ENCODE data around the gene KLHDC7A. TPM values are rescaled to one million over a fixed set of nuclear protein-coding genes. Genes with fewer than 3 reads are reported as not detected.

Gene KLHDC7A
- total RNA-seq, 1 donor = not detected

DNA sequence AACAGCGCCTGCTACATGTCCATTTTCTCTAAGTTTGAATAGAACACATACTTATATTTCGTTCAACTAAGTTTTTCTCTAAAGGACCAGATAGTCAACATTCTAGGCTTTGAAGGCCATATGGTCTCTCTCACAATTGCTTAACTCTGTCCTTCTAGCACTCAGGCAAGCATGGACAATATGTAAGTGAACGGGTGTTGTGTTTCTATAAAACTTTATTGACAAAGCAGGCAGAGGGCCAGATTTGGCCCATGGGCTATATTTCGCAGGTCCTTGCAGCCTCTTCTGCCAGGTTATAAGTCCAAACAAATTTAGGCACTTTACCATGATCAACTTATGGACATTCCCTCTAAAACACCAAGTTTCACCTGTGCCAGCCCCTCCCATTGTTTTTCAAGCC lies 21.1 kb downstream of the KLHDC7A start:
- no peak for DNase-seq (ENCODE audit: low read depth in 2 of 3, low spot score in 2 of 3)

DNA sequence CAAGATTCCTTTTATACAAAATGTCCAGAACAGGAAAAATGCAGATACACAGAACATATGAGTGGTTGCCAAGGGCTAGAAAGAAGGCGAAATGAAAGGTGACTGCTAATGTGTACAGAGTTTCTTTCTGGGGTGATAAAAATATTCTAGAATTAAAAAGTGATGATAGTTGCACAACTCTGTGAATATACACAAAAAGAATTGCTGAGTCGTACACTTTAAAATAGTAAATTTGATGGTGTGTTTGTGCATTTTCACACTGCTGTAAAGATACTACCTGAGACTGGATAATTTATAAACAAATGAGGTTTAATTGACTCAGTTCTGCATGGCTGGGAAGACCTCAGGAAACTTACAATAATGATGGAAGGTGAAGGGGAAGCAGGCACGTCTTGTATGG lies 23.9 kb downstream of the KLHDC7A start:
- DNase-seq (ENCODE audit: low read depth in 2 of 3, low spot score in 2 of 3) = no peak

DNA sequence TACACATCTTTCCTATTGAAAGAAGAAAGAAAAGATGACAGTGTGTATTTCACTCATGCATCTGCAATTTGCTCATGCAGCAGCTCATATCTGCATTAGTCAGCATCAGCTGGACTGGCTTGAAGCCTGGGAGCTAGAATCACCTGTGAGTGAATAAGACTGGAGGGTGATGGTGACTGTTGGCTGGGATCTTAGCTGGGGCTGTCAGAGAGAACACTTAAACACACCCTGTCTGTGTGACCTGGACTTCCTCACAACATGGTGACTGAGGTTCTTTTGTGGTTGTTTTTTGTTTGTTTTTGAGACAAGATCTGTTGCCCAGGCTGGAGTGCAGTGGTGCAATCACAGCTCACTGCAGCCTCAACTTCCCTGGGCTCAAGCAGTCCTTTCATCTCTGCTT lies 24.9 kb downstream of the KLHDC7A start:
- DNase-seq (ENCODE audit: low read depth in 2 of 3, low spot score in 2 of 3) = no peak

DNA sequence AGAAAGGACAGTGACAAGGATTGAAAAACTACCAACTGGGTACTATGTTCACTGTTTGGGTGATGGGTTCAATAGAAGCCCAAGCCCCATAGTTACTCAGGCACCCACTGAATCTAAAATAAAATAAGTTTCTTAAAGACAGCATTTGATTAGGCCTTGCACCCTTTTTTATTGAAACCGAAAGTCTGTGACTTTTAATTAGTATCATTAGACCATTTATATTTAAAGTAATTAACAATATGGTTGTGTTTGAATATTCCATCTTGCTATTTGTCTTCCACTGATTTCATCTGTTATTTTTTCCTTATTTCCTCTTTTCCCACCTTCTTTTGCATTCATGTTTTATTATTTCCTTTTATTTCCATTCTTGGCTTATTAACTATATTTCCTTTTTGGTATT lies 27.4 kb downstream of the KLHDC7A start:
- DNase-seq (ENCODE audit: low read depth in 2 of 3, low spot score in 2 of 3) = no peak

DNA sequence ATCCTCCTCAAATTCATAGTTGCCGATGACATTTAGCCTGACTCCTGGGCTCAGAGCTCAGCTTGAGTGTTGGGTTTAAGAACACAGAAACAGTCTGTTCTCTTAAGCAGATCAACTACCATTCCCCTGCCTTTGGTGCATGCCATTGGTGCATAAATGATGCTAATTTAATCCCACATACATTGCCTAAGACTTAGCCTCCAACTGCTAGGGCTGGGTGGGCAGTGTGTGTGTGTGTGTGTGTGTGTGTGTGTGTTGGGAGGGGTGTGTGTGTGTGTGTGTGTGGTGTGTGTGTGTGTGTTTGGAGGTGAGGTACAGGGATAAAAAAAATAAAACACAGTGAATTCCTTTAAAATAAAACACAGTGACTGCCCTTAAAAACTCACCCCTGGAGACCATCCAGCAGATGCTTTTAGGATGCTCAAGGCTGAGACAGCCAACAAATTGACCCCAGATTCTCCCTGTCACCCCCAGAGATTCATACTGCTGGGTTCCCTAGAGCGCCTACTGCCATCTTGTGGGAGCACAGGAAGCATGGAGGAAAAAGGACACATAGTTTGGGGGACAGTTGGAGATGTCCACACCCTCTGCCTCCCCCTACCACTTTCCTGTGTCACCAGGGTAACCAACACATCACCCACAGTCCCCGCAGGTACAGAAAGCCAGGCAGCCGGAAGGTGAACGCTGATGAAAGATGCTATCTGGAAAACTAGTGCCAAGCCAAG lies 30.6 kb downstream of the KLHDC7A start:
- no peak for DNase-seq (ENCODE audit: low read depth in 2 of 3, low spot score in 2 of 3)

DNA sequence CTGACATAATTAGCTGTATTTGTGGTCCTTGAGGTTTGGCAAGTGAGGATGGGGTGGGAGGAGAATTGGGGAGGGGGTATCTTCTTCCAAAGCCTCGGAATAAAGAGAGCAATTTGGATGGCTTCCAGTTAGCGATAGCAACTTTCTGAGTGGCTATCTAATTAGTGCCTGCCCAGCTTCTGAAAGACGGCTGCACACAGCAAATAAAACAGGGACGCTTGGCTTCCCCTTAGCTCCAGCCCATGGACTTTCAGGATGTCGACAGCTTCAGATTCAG lies 31.1 kb downstream of the KLHDC7A start:
- DNase-seq (ENCODE audit: low read depth in 2 of 3, low spot score in 2 of 3) = no peak

DNA sequence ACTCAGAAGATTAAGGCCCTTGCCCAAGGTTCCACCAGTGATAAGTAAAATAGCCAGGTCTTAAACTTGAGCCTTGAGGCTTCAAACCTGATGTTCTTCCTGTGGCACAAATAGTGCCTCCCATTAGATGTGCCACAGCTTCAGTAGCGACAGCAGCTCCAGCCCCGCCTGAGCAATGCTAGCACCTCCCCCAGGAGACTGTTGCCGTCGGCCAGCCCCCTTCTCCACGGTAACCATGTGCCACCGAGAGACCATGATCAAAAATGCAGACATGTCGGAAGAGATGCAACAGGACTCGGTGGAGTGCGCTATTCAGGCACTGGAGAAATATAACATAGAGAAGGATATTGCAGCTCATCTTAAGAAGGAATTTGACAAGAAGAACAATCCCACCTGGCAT lies 32.2 kb downstream of the KLHDC7A start:
- no peak for DNase-seq (ENCODE audit: low read depth in 2 of 3, low spot score in 2 of 3)

DNA sequence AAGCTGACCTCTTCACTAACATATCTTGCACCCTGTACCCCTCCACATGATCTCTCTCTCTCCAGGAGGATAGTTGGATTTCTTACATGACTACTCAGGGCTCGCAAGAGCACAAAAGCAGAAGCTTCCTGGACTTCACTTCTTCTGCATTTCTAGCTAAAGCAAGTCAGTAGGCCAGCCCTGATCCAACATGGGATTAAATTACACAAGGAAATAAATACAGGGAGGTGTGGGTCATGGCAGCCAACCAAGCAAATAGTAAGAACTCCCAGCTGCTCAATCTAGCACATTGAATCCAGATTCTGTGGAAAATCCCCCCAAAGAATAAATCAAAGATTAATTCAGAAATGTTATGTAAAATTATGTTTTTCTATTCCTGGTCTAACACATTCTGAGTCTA lies 33.3 kb downstream of the KLHDC7A start:
- DNase-seq (ENCODE audit: low read depth in 2 of 3, low spot score in 2 of 3) = no peak

DNA sequence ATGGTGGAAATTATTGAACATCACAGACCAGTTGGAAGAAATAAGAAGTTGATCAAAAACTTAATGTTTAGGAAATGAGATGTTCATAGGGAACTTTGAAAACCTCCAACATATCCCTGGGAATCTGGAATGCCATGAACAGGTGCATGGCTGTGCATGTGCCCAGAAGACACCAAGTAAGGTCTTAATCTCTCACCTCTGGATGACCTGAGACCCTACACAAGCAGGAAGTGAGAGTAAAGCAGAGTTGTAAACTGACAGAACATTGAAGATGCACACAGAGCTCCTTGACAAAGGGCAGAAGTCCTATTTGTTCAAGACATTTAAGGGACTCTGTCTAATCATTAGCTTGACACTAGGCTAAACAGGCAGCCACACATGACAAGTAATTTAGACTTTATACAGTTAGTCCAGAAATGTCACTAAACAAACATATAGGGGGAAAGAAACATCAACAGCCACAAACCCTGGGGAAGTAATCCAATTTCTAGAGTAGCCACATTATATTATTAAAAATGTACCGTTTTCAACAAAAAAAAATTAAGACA lies 34.5 kb downstream of the KLHDC7A start:
- no peak for DNase-seq (ENCODE audit: low read depth in 2 of 3, low spot score in 2 of 3)

DNA sequence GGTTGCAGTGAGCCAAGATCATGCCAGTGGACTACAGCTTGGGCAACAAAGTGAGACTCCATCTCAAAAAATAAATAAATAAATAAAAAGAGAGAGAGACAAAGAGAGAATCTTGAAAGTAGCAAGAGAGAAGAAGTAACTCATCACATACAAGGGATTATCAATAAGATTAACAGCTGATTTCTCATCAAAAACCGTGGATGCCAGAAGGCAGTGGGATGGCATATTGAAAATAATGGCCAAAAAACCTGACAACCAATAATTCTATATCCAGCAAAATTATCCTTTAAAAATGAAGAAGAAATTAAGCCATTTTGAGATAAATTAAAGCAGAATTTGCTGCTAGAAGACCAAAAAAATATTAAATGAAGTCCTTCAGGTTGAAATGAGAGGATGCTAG lies 35.7 kb downstream of the KLHDC7A start:
- peak in 1 of 3 donors; percentile 5 for DNase-seq (ENCODE audit: low read depth in 2 of 3, low spot score in 2 of 3)

DNA sequence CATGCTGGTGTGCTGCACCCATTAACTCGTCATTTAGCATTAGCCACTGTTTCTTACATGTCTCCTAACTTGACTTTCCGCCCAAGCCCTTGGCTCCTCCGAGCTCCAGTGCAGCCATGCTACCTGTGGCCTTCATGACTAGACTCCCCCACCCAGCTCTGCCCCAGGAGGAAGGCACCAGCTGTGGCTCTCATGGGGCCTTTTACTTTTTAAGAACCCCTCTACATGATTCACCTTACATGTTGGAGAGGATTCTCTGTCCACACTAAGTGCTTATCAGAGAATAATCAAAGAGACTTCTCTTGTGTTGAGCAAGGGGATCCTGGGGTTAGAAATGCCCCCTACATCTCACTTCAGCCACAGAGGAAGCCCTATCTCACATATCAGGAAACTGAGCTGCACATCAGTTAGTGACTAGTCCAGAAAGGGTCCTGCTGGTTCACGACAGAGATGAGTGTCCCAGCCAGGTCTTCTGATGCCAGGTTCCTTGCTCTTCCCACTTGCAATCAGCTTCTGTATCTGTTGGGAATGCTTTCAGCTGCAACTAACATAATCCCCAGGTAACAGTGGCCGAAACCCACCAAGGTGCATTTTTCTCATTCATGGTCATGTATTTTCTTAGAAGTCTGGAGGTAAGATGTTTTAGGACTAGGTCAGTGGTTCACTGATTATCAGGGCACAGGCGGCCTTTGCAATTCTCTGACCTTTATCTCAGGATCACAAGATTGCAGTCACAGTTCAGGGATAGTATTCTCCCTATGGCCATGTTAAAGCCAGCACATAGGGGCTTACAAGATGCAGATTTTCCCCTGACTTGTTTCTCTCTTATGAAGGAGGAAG lies 45.9 kb downstream of the KLHDC7A start:
- DNase-seq (ENCODE audit: low read depth in 2 of 3, low spot score in 2 of 3) = no peak

DNA sequence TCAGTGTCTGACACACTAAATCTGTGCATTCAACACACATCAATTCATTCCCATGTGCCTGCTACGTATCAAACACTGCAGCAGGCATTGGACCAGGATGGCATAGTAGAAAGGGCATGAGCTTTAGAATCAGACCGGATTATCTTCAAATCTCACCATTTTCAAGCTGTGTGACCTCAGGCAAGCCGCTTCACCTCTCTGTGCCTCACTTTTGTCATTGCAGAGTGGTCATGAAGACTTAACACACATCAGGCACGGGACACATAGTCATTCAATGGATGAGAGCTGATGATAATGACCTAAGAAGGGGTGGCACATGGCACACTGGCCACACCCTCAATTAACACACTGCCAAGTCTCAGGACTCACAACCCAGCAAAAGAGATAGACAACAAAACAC lies 46.8 kb downstream of the KLHDC7A start:
- no peak for DNase-seq (ENCODE audit: low read depth in 2 of 3, low spot score in 2 of 3)

DNA sequence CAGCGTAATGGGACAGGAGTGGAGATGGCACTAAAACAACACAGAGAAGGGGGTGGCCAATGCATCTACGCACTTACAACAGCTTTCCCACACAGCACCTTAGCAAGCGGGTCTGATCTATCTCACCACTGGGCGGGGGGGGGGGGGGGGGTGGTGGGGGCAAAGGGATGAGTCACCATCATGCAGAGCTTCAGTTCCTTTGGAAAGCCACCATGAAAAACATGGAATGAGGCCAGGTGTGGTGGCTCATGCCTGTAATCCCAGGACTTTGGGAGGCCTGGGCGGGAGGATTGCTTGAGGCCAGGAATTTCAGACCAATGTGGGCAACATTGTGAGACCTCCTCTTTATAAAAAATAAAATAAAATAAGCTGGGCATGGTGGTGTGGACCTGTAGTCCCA lies 47.2 kb downstream of the KLHDC7A start:
- DNase-seq (ENCODE audit: low read depth in 2 of 3, low spot score in 2 of 3) = no peak

DNA sequence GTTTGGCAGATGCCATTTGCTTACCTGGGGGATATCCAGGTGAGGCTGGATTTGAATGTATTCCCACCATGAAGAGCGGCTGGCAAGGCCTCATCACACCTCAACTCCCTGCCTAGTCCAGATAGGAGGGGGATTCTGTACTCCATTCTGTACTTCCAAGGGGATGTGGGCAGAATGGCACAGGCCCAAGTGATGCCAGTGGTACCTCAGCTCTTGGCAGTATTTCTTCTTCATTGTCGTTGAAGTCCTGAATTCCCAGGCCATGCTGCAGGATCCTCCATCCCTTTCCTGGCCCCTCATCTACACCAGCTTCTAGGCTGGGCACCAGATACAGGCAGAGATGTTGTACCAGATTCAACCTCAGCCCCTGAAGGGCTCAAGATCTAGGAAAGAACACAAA lies 47.9 kb downstream of the KLHDC7A start:
- no peak for DNase-seq (ENCODE audit: low read depth in 2 of 3, low spot score in 2 of 3)

DNA sequence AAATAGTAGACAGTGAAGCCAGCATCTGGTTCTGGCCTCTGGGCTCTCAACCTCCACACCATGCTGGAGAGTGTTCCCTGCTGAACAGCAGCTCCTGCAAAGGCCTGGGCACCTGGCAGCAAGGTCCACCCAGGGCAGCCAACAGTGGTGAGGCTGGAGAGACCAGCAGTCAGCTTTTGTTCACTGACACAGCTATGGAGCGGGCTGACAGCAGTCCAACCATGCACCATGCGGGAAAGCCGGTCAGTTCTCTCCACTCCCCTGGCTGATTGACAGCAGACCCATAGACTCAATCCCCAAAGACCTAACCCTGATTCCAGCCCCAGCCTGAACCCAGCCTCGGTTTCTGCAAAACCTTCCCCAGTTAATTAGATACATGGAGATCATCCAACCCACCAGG lies 49.0 kb downstream of the KLHDC7A start:
- no peak for DNase-seq (ENCODE audit: low read depth in 2 of 3, low spot score in 2 of 3)

DNA sequence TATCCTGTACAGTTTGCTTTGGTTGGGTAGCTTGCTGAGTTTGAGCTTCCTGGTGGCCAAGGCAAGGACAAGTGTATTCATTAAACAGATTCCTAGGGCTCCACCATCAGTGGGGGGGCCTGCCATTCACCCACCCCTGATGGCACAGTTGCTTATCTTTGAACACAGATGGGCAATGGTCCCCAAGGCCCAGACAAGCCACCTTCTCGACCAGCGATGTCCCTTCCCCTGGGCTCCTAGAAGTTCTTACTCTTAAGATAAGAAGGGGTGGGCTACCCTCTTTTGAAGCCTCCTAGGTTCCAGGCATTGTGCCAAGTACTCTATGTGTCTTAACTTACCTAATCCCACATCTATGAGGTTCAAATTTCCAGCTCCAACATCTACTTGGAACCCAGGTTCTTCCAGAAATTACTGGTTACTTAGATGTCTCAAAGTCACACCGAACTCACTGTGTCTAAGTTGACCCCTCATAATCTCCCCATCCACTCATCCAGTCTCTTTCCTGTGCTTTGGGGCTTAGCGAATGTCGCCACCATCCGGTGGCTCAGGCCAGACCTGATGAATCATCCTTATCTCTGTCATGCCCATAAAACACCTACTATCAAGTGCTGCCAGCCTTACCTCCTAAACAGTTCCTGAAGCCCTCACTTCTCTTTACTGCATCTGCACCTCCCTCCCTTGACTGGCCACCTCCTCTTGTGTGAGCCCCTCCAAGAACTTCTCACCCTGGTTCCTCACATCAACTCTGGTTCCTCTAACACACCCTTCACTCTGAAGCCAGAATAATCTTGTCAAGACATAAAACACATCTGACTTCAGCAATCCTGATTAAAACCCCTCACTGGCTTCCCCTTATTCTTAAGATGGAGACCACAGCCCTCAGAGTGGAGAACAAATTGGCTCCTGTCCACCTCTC lies 50.1 kb downstream of the KLHDC7A start:
- DNase-seq (ENCODE audit: low read depth in 2 of 3, low spot score in 2 of 3) = peak in 2 of 3 donors; percentile 12 to 38

DNA sequence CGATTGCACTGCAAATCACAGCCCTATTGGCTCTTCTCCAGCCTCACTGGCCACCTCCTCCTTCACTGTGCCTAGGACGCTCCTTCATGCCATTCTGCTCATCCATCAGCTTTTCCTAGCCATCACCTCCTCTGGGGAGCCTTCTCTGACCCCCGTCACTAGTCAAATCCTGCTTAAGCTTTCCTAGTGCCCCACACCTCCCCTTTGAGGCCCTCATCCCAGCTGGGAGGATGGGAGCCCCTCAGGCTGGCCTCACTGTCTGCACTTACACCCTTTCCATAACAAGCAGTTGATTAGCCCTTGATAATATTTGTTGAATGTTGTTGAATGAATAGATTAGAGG lies 50.7 kb downstream of the KLHDC7A start:
- no peak for DNase-seq (ENCODE audit: low read depth in 2 of 3, low spot score in 2 of 3)

DNA sequence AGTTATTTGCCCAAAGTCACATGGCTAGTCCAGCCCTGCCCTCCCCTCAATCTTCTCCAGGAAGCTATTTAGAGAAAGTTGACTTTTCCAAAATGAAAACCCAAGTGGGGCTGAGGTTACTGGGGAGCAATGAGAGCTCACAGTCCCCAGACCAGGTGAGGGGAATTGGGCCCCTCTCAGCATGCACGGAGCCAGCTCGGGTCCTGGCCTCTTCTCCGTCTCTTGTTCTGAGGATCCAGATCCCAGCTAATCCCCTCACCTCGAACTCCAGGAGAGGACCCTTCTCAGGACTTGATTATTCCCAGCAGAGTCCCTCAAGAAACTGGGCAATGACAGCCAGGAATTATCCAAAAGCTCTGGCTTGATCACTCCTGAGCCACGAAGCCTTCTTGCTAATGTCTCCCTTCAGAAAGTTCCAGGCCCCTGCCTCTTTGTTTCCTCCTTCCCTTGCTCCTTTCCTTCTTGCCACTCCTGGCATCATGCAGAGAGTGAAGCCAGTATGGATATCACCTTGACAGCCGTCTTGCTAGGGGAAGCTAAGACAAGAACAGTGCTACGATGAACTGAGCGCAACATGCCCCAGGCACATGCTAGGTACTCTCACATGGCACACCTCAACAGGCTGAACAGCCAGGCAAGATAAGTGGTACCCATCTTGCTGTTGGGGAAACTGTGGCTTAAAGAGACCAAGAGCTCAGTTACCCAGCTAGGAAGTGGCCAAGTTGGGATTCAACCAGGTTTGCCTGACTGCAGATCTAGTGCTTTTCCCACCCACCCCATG lies 51.9 kb downstream of the KLHDC7A start:
- DNase-seq (ENCODE audit: low read depth in 2 of 3, low spot score in 2 of 3) = no peak

DNA sequence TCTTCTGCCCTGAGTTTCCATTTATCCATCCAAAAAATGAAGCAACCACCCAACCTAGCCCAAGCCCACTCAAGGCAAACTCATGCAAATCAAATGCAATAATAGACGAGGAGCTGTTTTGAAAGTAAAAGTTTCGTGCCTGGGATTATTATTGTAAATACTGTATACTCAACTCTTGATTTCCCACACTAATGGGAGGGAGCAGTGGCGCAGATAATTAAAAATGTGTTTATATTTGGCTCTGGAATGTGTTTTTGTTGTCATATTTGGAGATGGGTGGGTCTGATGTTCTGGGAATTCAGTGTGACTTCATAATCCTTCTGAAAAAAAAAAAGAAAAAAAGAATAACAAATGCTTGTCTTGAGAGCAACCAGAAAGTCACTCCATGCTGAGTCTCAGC lies 52.5 kb downstream of the KLHDC7A start:
- DNase-seq (ENCODE audit: low read depth in 2 of 3, low spot score in 2 of 3) = no peak

DNA sequence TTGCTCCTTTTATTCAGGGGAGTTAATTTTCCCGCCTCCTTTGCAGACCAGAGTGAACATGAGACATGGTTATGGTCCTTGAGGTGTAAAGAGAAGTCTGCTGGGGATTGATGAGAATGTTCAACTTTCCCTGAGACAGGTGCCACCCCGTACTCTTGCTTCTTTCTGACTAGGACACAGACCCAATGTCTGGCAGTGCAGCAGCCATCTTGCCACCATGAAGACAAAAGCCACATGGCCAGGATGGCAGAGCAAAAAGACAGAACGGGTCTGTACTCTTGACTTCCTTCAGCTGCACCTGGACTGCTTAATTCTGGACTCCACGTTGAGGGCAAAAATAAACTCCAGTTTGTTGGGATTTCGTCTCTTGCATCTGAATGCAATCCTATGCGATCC lies 54.1 kb downstream of the KLHDC7A start:
- DNase-seq (ENCODE audit: low read depth in 2 of 3, low spot score in 2 of 3) = no peak
